NOMO-1 (cell line): ENCODE results near the gene NOSTRIN.

Experiments
- DNase-seq, 2 experiments: peaks; one replicate each; lab custom pipeline; 2025; ENCODE audit not compliant: unreplicated experiment in 2 of 2; lab: John Stamatoyannopoulos, UW

Gene NOSTRIN

DNA sequence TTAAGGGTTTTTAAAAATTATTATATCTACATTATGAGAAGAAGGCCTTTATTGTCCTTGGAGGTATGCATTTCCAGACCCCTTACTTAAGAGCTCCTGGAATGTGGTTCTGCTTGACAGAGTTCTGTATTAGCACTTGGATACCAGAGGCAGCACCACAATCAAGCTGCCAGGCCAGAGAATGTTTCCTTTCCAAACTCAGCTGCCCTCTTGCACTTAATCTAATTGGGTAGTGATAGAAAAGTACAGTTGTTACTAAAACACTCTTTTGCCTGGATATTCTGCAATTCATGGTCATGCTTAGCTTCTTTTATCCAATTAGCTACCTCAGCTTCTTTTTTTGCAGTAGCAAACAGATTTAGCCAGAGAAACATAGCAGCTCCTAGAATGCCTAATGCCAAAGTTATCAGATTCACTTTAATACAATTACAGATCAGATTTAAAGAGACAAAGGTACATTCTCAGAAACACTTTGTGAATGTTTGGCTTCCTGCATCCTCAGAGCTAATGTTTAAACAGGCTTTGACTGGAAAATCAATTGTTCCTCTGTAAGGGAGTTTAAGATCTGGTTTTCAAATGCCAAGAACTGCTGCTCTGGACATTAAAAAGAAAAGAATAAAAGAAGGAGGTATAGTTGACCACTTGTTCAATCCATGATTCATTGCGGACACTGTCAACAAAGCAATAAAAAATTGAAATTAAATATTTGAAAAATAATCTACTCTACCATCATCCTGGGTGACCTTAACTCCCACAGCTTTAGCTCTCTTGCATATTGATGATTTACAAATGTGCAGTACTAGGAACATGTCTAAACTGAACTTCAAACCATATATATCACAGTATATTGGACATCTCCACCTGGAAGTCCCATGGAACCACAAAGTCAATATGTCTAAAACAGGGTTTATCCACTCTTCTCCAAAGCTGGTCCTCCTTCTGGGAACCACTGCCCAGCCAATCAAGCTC lies 12.8 kb downstream of the NOSTRIN start:
- no peak for DNase-seq

DNA sequence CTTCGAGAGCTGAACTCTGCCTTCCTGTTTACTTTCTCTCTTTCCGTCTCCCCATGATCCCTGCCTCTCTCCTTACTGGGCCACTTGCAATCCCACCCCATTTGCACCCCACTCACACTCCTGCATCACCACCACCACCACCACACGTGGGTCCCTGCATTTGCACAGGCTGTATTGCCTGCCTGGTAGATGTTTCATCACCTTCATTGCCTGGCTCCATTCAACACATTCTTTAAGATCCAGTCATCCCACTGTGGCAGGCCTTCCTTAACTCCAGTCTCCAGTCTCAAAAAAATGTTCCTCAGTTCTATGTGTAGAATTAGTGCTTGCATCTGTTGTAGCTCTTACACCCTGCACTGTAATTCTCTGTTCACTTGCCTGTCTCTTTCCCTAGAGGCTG lies 13.9 kb downstream of the NOSTRIN start:
- DNase-seq, result no peak

DNA sequence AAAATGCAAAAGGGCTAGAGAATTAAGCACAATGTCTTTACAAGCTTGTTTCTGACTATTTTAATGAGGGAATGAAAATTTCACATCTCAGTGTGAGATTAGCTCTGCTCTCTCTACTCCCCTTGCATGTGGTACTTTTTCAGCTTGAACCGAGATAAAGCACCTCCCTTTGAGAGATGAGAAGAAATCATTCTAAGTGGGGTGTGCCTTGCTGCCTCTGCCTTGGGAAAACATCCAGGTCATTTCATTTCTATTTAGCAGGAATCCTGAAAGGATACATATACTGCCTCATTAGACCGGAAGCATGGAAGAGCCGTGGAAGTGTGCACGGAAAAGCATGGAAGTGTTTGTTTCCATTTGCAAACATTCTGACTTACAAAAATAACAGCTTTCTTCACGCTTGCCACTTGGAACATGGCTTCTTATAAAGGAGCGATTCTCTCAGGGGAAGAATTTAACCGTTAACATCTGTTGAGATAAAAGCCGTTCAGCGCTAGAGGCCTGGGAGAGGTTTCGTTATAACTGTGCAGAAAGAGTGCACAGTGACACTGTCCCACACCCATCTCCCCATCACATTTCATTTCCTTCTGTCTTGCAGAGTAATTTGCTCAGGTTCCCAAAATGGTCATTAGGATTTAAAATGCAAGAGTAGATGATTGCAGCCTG lies 16.7 kb downstream of the NOSTRIN start:
- DNase-seq, result no peak

DNA sequence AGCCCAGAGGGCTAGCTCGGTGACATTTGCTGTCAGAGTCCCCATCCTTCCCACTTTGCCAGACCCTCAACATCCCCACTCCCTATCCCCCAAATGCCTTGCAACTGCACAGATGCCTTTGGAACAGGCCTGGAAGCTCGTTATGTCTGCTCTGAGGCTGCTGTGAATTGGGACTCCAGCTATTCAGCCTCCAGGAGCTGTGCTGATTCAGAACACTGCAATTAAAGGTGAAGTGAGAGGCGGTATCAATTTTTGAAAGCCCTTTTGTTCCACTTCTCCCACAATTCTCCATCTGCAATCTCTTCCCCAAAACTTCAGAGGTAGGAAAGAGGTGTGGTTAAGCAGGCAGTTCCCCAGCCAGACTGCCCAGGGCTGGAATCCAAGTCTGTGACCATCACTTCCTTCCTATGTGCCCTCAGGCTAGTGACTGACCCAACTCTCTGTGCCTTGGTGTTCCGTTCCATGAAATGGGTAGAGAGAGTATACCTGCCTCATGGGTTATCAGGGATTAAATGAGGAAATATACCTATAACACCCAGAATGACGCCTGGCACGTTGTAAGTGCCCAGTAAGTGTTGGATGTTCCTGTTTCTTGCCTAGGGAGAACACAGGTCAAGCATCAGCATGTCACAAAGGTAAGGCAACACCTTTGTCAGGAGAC lies 17.5 kb downstream of the NOSTRIN start:
- no peak for DNase-seq

DNA sequence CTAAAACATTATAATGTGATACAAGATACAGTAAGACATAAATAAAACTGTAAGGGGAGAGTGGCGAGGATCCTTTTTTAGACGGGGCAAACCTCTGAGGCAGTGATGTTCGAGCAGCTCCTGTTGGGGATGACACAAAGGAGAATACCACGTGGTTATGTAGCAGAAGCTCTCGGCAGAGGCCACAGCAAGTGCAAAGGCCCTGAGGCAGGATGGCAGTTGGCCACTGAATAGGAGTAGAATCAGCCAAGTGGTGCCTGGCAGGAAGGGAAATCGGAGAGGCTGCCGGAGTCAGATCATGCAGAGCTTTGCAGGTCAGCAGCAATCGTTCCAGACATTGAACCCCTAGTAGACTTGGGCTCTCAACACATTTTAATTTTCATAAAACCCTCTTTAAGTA lies 19.1 kb downstream of the NOSTRIN start:
- DNase-seq, result no peak

DNA sequence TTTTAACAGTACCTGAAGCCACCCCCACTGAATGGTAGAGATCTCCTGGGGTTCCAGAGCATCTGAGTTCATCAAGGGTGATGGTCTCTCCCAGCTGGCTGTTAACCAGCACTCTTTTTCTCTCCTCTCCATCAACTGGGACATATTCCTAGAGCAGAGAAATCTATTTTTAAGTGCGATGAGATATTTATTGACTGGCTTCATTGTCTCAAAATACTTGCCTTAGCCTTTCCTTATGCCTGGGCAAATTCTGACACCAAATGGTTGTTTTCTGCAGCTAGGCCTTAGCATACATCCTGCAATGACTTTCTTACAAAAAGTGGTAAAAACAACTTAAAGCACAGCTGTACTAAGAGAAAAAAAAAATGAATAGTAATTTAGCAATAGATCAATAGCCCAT lies 19.6 kb downstream of the NOSTRIN start:
- no peak for DNase-seq

DNA sequence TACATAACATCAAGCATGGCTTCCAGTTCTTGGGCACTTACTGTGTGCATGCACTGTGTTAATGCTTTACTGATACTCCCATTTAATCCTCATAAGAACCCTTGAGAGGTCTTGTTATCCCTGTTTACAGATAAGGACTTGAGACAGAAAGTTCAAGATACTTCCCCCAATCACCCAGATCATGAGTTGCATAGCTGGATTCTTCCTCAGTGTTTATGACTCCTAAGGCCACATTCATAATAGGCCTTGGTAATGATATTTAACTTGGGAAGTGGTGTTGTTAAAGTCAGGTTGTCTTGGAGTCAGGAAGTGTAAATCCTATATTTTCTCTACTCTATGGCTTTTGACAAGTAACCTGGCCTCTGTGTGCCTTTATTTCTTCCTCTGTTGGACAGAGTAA lies 22.7 kb downstream of the NOSTRIN start:
- DNase-seq, result no peak

DNA sequence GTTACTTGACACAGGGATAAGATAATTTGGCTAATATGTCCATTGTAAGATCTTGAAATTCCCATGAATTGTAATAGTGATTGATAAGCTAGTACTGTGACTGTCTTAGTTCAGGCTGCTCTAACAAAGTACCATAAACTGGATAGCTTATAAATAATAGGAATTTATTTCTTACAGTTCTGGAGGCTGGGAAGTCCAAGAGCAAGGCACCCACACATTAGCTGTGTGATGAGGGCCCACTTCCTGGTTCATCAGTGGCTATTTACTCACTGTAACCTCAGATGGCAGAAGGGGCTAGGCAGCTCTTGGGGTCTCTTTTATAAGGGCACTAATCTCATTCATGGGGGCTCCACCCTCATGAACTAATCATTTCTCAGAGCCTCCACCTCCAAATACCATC lies 28.5 kb downstream of the NOSTRIN start:
- no peak for DNase-seq

DNA sequence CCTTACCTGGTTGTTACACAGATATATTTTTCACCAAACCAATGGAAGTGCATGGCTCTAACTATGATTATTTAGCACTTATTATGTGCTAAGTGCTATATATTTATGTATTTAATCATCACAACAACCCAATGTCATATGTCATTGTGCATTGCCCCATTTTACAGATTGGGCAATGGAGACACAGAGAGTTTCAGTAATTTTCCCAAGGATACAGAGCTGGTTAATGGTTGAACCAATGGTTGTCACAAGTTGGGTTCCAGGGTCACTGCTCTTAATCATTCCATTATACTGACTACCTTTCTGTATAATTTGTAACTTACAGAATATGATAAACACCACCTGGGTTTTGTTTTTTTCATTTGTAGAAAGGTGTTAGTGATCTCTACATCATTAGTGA lies 29.2 kb downstream of the NOSTRIN start:
- DNase-seq, result no peak

DNA sequence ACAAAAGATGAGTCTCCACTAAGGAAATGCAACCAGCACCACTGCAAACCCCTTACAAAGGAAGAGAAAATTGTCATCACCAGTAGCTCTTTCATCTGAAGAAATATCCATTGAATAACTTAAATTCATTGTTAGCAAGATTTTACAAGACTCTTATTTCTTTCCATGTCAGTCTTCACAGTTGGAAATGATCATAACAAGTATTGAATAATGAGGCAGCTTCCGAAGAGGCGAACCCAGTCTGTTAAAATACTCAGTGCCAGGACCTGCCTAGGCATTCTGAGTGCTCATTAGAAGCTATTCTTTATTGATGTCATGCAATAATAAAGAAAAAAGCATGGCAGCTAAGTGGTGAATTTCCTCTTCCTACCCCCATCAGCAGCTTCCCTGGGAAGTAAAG lies 33.5 kb downstream of the NOSTRIN start:
- no peak for DNase-seq

DNA sequence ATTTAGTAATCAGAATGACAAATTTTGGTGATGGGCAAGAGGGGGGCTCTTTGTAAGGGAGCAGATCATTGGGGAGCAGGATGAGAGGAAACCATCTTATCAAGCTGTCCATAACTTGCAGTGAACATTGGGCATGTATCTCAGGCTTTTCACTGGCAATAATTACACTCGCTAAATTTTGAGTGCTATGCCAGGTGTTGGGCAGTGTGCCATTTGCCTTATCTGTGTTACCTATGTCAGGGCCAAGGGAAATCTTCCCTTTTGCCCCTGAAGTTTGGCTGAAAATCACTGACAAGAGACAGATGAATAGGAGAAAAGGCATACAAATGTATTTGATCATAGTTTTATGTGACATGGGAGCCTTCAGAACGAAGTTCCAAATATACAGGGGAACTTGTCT lies 39.0 kb downstream of the NOSTRIN start:
- no peak for DNase-seq

DNA sequence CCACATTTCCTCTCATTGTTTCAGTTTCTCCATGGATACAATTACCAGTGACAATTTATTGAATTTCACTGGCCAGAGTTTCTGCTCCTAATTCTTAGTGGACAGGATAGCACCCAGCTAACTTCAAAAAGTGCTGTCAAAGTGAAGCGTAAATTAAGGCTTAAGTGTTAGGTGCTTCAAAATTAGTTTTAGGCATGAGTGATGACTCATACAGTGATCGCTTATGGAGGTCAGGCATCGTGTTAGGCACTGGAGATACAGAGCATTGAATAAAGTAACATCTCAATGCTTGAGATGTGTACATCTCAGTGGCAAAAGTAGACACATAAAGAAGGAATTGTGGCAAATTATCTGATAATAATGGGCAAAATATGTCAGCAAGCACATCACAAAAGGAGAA lies 40.8 kb downstream of the NOSTRIN start:
- no peak for DNase-seq

DNA sequence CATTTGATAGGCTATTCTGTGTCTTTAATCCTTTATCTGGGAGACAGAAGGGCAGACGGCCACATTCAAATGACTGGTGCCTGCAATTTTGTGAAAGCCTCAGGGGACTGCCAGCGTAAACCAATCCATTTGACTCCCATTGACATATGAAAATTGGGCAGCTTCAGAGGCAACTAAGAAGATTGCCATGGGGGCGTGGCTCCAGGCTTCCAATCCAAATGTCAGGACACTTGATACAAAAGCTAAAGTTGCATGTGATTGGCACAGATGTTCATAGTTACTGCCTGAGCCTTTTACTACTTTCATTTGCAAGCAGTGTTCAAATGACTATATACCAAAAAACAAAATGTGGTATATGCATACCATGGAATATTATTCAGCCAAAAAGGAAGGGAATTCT lies 45.8 kb downstream of the NOSTRIN start:
- DNase-seq, result no peak

DNA sequence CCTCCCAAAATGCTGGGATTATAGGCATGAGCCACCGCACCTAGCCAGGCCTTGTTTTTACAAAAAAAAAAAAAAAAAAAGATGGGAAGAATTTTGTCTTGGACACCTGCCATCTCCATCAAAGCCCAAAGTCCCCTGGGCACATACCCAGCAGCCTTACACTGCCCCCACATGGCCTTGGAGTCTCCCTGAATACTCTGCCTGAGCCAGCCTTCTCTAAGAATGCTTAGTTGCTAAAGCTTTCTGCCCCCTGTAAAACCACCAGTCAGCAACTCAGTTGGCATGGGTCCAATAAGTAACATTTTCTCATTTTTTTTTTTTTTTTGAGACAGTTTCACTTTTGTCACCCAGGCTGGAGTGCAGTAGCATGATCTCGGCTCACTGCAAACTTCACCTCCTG lies 47.2 kb downstream of the NOSTRIN start:
- no peak for DNase-seq

DNA sequence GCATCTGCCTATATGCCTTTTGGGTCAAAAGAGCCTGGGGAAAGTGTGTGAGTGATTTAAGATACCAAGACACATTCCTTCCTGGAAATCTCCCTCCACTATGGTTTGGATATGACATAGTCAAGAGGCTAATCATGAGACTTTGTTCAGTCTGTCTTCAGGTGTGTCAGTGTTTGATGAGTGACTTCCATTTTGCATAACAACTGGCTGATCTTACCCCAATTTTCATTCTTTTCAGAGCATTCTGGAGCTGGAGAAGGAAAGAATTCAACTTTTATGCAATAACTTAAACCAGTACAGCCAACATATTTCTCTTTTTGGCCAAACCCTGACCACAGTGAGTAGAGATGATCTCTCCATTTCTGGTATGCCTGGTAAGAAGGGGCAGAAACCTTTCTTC lies 48.4 kb downstream of the NOSTRIN start:
- DNase-seq, result no peak

DNA sequence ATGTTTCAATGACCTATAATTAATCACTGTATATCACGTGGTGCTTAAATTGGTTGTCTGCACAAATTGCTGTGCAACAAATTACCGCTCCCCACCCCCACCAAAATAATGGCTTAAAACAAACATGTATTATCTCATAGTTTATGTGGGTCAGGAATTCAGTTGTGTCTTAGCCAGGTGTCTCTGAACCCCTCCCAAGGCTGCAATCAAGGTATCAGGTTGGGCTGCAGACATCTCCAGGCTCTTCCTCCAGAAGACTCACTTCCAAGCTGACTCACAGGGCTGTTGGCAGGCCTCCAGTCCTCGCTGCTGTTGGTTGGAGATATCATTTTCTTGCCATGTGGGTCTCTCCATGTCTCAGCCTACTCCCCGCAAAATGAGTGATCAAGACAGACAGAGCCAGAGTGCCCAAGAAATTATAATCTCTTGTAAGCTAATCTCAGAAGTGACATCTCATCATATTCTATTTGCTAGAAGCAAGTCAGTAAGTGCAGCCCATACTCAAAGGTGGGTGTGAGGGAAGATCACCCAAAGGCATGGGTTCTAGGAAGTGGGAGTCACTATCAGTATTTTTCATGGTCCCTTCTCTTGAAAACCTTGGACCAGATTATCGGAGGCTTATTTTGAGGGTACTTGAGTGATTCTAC lies 49.4 kb downstream of the NOSTRIN start:
- DNase-seq, result no peak

DNA sequence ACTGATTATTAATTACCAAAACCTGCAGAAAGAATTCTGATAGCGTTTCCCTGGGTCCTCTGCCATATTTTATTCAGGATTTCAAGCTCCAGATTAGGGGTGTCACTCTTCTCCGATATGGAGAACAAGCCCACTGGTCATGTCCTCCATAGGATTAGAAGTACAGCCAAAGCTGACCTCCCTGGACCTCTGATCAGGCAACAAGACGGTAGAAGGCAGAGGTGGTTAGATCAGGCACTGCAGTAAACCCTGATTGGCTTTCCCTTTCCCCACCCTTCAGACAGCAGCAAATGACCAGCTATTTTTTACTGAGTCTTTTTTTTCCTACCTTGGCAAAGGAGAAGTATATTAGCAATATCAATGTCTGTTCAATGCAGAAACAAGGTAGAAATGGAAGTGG lies 50.0 kb downstream of the NOSTRIN start:
- no peak for DNase-seq

DNA sequence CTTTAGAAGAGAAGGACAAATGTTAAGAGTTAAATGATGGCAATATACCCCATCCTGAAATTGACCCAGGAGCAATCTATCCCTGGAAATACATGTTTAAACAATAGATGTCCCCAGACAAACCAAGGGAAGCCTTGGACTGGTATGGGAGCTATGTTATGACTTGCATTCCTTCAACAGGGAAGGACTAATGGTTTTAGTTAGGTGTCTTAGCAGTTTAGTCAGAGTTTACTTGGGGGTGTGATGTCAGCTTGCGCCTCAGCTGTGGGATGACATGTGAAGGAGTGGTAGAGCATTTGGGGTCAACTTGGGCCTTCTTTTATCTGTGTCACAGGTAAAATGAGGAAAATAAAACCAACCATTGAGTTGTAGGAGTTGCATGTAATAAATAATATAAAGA lies 51.0 kb downstream of the NOSTRIN start:
- DNase-seq, result no peak

DNA sequence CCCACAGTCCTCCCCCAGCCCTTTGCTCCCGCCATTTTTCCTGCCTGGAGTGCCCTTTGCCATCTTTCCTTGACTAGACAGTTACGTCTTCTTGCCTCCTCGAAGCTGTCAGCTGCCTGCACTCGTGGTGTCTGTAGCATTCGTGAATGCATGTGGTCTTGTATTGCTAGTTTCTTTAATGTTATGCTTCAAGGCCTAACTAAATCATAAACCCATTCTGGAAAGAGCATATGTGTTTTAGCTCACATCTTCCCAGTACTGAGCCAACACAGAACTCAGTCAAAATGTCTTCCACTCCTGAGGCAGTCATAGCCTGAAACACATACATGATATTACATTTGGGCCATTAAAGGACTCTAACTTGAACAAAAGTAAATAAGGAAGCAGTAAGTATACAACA lies 52.2 kb downstream of the NOSTRIN start:
- DNase-seq, result no peak

DNA sequence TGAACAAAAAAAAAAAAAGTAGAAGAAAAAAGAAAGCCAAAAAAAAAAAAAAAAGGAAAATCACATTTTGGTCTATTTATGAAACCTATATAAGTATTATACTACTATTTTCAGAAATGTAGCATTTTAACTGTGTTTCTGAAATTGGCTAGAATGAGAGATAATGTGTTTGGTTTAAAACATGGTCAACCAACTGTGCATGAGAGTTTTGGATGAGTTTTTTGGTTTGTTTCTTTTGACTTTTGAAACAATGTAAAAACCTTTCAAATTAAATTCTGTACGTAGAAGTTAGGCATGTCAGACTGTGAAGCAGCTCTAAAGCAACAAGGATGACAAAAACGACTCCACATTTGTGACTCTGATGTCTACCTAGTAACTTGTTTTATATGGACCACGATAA lies 53.2 kb downstream of the NOSTRIN start:
- no peak for DNase-seq

DNA sequence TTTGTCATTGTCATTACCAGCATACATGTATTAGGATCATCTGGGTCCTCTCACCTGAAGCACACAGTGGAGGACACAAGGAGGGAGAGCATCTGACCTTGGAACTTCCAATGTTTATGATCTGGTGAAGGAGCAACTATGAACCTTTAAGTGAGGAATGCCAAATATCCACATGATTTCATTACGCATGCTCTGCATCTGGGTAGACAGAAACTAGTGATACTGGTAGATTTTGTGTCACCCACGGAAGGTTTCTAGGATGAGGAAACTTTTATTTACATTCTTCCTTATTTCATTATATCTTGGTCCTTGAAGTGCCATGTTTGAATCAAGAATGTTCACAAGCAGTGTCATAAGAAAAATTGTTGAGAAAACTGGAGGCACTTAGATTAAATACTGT lies 55.7 kb downstream of the NOSTRIN start:
- no peak for DNase-seq
